ENCODE results near the gene SLC25A43. TPM values are rescaled to one million over a fixed set of nuclear protein-coding genes. Genes with fewer than 3 reads are reported as not detected.

Gene SLC25A43
- total RNA-seq, 1 donor from 2014 or later = 16.1 TPM

DNA sequence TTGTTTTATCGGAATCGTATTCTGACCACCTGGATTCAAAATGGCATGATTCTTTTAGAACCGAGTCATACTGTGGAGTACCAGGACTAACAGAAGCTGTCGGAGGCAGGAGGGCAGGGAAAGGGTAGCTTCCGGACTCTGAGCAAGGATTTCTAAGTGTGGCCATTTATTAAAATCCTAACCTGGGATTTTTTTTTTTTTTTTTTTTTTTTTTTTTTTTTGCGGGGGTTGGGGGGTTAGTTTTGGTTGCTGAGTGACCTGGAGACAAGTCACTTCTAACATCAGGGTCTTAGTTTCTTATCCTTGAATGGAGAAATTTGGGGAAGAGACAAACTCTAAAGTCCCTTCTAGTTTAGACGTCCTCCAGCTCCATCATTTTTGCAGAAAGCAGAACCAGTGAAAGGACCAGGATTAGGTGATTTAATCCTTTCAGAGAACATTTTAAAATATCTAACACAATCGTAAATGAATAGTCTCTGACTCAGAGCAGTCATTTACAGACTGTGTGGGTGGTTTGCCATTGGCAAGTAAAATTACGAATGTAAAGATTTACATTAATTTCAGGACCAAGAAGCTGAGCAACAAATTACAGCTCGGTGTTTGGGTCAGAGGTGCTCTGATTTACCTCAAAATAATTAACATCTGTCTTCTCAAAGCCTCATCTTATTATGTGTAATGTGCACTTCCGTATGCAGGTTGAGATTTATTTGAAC is 76.4 kb downstream of the SLC25A43 start:
- peaks cover 9% of the 10 kb centered on the region for H3K4me1 Mint-ChIP-seq (ENCODE audit: low read depth)
- H3K36me3 Mint-ChIP-seq (ENCODE audit: low read depth) = peaks cover 3% of the 10 kb centered on the region
- no peak overlapping the region for H3K27ac Mint-ChIP-seq (ENCODE audit: unreplicated experiment)
- TF ChIP-seq, protein P1, sequence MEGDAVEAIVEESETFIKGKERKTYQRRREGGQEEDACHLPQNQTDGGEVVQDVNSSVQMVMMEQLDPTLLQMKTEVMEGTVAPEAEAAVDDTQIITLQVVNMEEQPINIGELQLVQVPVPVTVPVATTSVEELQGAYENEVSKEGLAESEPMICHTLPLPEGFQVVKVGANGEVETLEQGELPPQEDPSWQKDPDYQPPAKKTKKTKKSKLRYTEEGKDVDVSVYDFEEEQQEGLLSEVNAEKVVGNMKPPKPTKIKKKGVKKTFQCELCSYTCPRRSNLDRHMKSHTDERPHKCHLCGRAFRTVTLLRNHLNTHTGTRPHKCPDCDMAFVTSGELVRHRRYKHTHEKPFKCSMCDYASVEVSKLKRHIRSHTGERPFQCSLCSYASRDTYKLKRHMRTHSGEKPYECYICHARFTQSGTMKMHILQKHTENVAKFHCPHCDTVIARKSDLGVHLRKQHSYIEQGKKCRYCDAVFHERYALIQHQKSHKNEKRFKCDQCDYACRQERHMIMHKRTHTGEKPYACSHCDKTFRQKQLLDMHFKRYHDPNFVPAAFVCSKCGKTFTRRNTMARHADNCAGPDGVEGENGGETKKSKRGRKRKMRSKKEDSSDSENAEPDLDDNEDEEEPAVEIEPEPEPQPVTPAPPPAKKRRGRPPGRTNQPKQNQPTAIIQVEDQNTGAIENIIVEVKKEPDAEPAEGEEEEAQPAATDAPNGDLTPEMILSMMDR (IDR thresholded peaks at IDR 0.05) = no peak
- no peak overlapping the region for H3K4me3 Mint-ChIP-seq (ENCODE audit: unreplicated experiment)
- no peaks in the 10 kb centered on the region for H3K9me3 Mint-ChIP-seq (ENCODE audit: low read depth)
- DNase-seq (ENCODE audit: low spot score) = no peak
- H3K27me3 Mint-ChIP-seq (ENCODE audit: low read depth) = no peaks in the 10 kb centered on the region

GRCh38 chrX:119477812-119478232 is 78.7 kb downstream of the SLC25A43 start:
- Mint-ChIP-seq H3K27me3 (ENCODE audit: low read depth) (no peaks in the 10 kb centered on the region), H3K36me3 (ENCODE audit: low read depth) (no peaks in the 10 kb centered on the region), H3K4me3 (ENCODE audit: unreplicated experiment) (no peak overlapping the region), H3K9me3 (ENCODE audit: low read depth) (no peaks in the 10 kb centered on the region), H3K27ac (ENCODE audit: unreplicated experiment) (no peak overlapping the region), H3K4me1 (ENCODE audit: low read depth) (peaks cover 9% of the 10 kb centered on the region)
- DNase-seq (ENCODE audit: low spot score) = no peak
- TF ChIP-seq, protein P1 (IDR thresholded peaks at IDR 0.05) = no peak

GRCh38 chrX:119478504-119478903 is 79.4 kb downstream of the SLC25A43 start:
- no peaks in the 10 kb centered on the region for H3K27me3 Mint-ChIP-seq (ENCODE audit: low read depth)
- TF ChIP-seq, protein P1 (IDR thresholded peaks at IDR 0.05) = no peak
- DNase-seq (ENCODE audit: low spot score) = no peak
- H3K4me3 Mint-ChIP-seq (ENCODE audit: unreplicated experiment) = no peak overlapping the region
- no peaks in the 10 kb centered on the region for H3K9me3 Mint-ChIP-seq (ENCODE audit: low read depth)
- H3K36me3 Mint-ChIP-seq (ENCODE audit: low read depth) = no peaks in the 10 kb centered on the region
- H3K27ac Mint-ChIP-seq (ENCODE audit: unreplicated experiment) = no peak overlapping the region
- peaks cover 9% of the 10 kb centered on the region for H3K4me1 Mint-ChIP-seq (ENCODE audit: low read depth)

- no peak for DNase-seq (ENCODE audit: low spot score)
- H3K9me3 Mint-ChIP-seq (ENCODE audit: low read depth) = peaks cover 4% of the 10 kb centered on the region
- H3K27me3 Mint-ChIP-seq (ENCODE audit: low read depth) = no peaks in the 10 kb centered on the region
- H3K4me3 Mint-ChIP-seq (ENCODE audit: unreplicated experiment) = no peak overlapping the region
- TF ChIP-seq, protein P1 (IDR thresholded peaks at IDR 0.05) = no peak
- no peaks in the 10 kb centered on the region for H3K36me3 Mint-ChIP-seq (ENCODE audit: low read depth)
- H3K4me1 Mint-ChIP-seq (ENCODE audit: low read depth) = peaks cover 9% of the 10 kb centered on the region
- no peak overlapping the region for H3K27ac Mint-ChIP-seq (ENCODE audit: unreplicated experiment)
Observed at GRCh38 chrX:119479845-119480244, 80.7 kb downstream of the SLC25A43 start.

GRCh38 chrX:119481323-119481801 is 82.2 kb downstream of the SLC25A43 start:
- no peak overlapping the region for H3K27ac Mint-ChIP-seq (ENCODE audit: unreplicated experiment)
- TF ChIP-seq, protein P1 (IDR thresholded peaks at IDR 0.05) = no peak
- H3K4me3 Mint-ChIP-seq (ENCODE audit: unreplicated experiment) = no peak overlapping the region
- no peak for DNase-seq (ENCODE audit: low spot score)
- H3K27me3 Mint-ChIP-seq (ENCODE audit: low read depth) = no peaks in the 10 kb centered on the region
- peaks cover 8% of the 10 kb centered on the region for H3K9me3 Mint-ChIP-seq (ENCODE audit: low read depth)
- peaks cover 3% of the 10 kb centered on the region for H3K4me1 Mint-ChIP-seq (ENCODE audit: low read depth)
- H3K36me3 Mint-ChIP-seq (ENCODE audit: low read depth) = no peaks in the 10 kb centered on the region

Data from chondrocyte (in vitro differentiated cells).